IMR-90 (cell line): Measurements from ENCODE around the gene SLC45A2. TPM values are rescaled to one million over a fixed set of nuclear protein-coding genes. Genes with fewer than 3 reads are reported as not detected.

Experiments used
- ATAC-seq: fragments of 200-7000 bp; cut with Tn5 transposase; 2 replicates; pipeline ENCODE4 v1.9.1; 2020; ENCODE audit warnings: low read depth, mild to moderate bottlenecking, moderate library complexity
- BruUV-seq: library from RNA; stranded (reverse); fragments of 400-500 nt; replicated peaks from 2 replicates; lab custom pipeline; 2021; lab: Mats Ljungman, UMichigan
- CTCF ChIA-PET: fragments of 300-600 bp; formaldehyde crosslinking; extraction: SDS; loops from one replicate; lab custom pipeline; 2021; ENCODE audit warnings: antibody characterized with exemption; lab: Yijun Ruan, JAX
- POLR2A ChIA-PET: fragments of 300-600 bp; sonication (Branson Sonifier 250); formaldehyde crosslinking; loops from one replicate; lab custom pipeline; 2022; ENCODE audit warnings: antibody characterized with exemption; ENCODE audit not compliant: unreplicated experiment; lab: Charles Lee
- DNase-seq: peaks from one replicate; pipeline ENCODE4 v3.0.0; 2013
- H2AFZ ChIP-seq: replicated peaks from 2 replicates; pipeline ENCODE3; 2013; ENCODE audit warnings: low read length, mild to moderate bottlenecking; ENCODE audit not compliant: poor library complexity
- H2AK5ac ChIP-seq: 2 replicates; pipeline ENCODE4 v1.6.1; 2013; ENCODE audit warnings: low read depth, low read length, inconsistent platforms
- H2AK9ac ChIP-seq: replicated peaks from 2 replicates; pipeline ENCODE3; 2013; ENCODE audit warnings: mild to moderate bottlenecking, low read depth, low read length, moderate library complexity; ENCODE audit not compliant: poor library complexity
- H2BK120ac ChIP-seq: 2 replicates; pipeline ENCODE4 v1.6.1; 2013; ENCODE audit warnings: low read depth, low read length, inconsistent platforms
- H2BK15ac ChIP-seq: 3 replicates; pipeline ENCODE4 v1.6.1; 2013; ENCODE audit warnings: low read depth, low read length, inconsistent platforms
- H2BK20ac ChIP-seq: 2 replicates; pipeline ENCODE4 v1.6.1; 2013; ENCODE audit warnings: low read depth, mild to moderate bottlenecking, inconsistent platforms, low read length, moderate library complexity
- H2BK5ac ChIP-seq: 2 replicates; pipeline ENCODE4 v1.6.1; 2013; ENCODE audit warnings: mild to moderate bottlenecking, low read depth, low read length, inconsistent platforms; ENCODE audit not compliant: poor library complexity, severe bottlenecking
- H3K14ac ChIP-seq: replicated peaks from 2 replicates; pipeline ENCODE4 v1.6.1; 2013; ENCODE audit warnings: low read depth, low read length, inconsistent platforms
- H3K18ac ChIP-seq: 2 replicates; pipeline ENCODE4 v1.6.1; 2013; ENCODE audit warnings: low read depth, low read length, control low read depth
- H3K23ac ChIP-seq: 2 replicates; pipeline ENCODE4 v1.6.1; 2013; ENCODE audit warnings: low read depth, low read length, inconsistent platforms
- H3K27ac ChIP-seq: 2 replicates; pipeline ENCODE4 v1.5.1; 2013; ENCODE audit warnings: mild to moderate bottlenecking, control low read depth, low read length; ENCODE audit not compliant: insufficient read depth
- H3K27me3 ChIP-seq: 2 replicates; pipeline ENCODE4 v1.6.1; 2013; ENCODE audit warnings: low read length; ENCODE audit not compliant: control insufficient read depth, insufficient read depth
- H3K36me3 ChIP-seq: 2 replicates; pipeline ENCODE4 v1.6.1; 2013; ENCODE audit warnings: low read length, mixed read lengths; ENCODE audit not compliant: control insufficient read depth, insufficient read depth
- H3K4ac ChIP-seq: 2 replicates; pipeline ENCODE4 v1.6.1; 2013; ENCODE audit warnings: low read depth, low read length, inconsistent platforms
- H3K4me1 ChIP-seq: 2 replicates; pipeline ENCODE4 v1.6.1; 2013; ENCODE audit warnings: low read length, mixed read lengths; ENCODE audit not compliant: control insufficient read depth, insufficient read depth
- H3K4me2 ChIP-seq: 2 replicates; pipeline ENCODE4 v1.6.1; 2013; ENCODE audit warnings: low read depth, mild to moderate bottlenecking, control low read depth, low read length, moderate library complexity
- H3K4me3 ChIP-seq: 2 replicates; pipeline ENCODE4 v1.5.1; 2013; ENCODE audit warnings: low read depth, mild to moderate bottlenecking, control low read depth, low read length, moderate library complexity; ENCODE audit not compliant: insufficient read depth
- H3K56ac ChIP-seq: 2 replicates; pipeline ENCODE4 v1.6.1; 2013; ENCODE audit warnings: low read length, inconsistent platforms; ENCODE audit not compliant: insufficient read depth; ENCODE audit errors: extremely low read depth
- H3K79me1 ChIP-seq, 2 experiments: 2 replicates each; pipeline ENCODE4 v1.6.1; 2013; ENCODE audit warnings: low read length in 2 of 2, inconsistent platforms in 1 of 2, low read depth in 1 of 2
- H3K9ac ChIP-seq: 2 replicates; pipeline ENCODE4 v1.6.1; 2013; ENCODE audit warnings: low read depth, low read length, control low read depth
- H3K9me1 ChIP-seq: 2 replicates; pipeline ENCODE4 v1.6.1; 2013; ENCODE audit warnings: low read length, inconsistent platforms; ENCODE audit not compliant: insufficient read depth
- H3K9me3 ChIP-seq: 2 replicates; pipeline ENCODE4 v1.6.1; 2013; ENCODE audit warnings: low read length; ENCODE audit not compliant: control insufficient read depth, insufficient read depth
- H4K20me1 ChIP-seq: 2 replicates; pipeline ENCODE4 v1.6.1; 2013; ENCODE audit warnings: low read length, inconsistent platforms; ENCODE audit not compliant: insufficient read depth
- H4K5ac ChIP-seq: 2 replicates; pipeline ENCODE4 v1.6.1; 2013; ENCODE audit warnings: mild to moderate bottlenecking, low read depth, low read length, control low read depth
- H4K8ac ChIP-seq, 2 experiments: 2 replicates each; pipeline ENCODE4 v1.6.1; 2013; ENCODE audit warnings: low read depth in 2 of 2, low read length in 2 of 2, control low read depth in 1 of 2, inconsistent platforms in 1 of 2
- H4K91ac ChIP-seq: 2 replicates; pipeline ENCODE4 v1.6.1; 2013; ENCODE audit warnings: low read depth, low read length, inconsistent platforms; ENCODE audit not compliant: insufficient read depth
- BHLHE40 ChIP-seq: fragments of 150-350 bp; IDR thresholded peaks from 2 replicates; pipeline ENCODE4 v1.6.1; 2016; ENCODE audit warnings: mild to moderate bottlenecking, low read depth, low read length
- FOS ChIP-seq: fragments of 150-350 bp; IDR thresholded peaks from 2 replicates; pipeline ENCODE4 v1.6.1; 2016; ENCODE audit warnings: low read depth, low read length
- MAFK ChIP-seq: IDR thresholded peaks from 2 replicates; pipeline ENCODE4 v1.6.1; 2012; ENCODE audit warnings: low read depth, low read length, improper control_type of control experiment
- MAZ ChIP-seq: IDR thresholded peaks from 2 replicates; pipeline ENCODE4 v1.6.1; 2012; ENCODE audit warnings: low read depth, mild to moderate bottlenecking, low read length, improper control_type of control experiment, moderate library complexity, borderline replicate concordance
- NFE2L2 ChIP-seq: fragments of 150-350 bp; IDR thresholded peaks from 2 replicates; pipeline ENCODE4 v1.6.1; 2016; ENCODE audit warnings: low read depth, mild to moderate bottlenecking, low read length
- RAD21 ChIP-seq: IDR thresholded peaks from 2 replicates; pipeline ENCODE4 v1.6.1; 2012; ENCODE audit warnings: low read length, improper control_type of control experiment
- WGBS, 2 experiments: methylation state at CpG; one replicate each; pipeline versions ENCODE4 v1.1.5 to v1.1.7; 2013; ENCODE audit warnings: missing lambda C conversion rate in 2 of 2; ENCODE audit not compliant: insufficient read length in 1 of 2; ENCODE audit errors: extremely low coverage in 2 of 2; 5-methylcytosine and 5-hydroxymethylcytosine counted together
- dilution Hi-C: fragments of 300-500 bp; cut with HindIII; formaldehyde crosslinking; loops from one replicate; pipeline ENCODE4 v1.14.3; 2018; ENCODE audit warnings: low sequenced_read_pairs; ENCODE audit not compliant: unreplicated experiment
- in situ Hi-C: fragments of 300-500 bp; cut with MboI; formaldehyde crosslinking; loops from 3 replicates; pipeline ENCODE4 v1.14.3; 2019; ENCODE audit warnings: low sequenced_read_pairs, inconsistent platforms, mixed read lengths
- intact Hi-C: fragments of 100-400 bp; cut with micrococcal nuclease; formaldehyde crosslinking; loops from 2 replicates; pipeline ENCODE4 v1.10.0; 2022
- polyA plus RNA-seq, 3 experiments: library from polyadenylated mRNA; depleted of rRNA; stranded (reverse); fragments of >200 nt; gene quantifications; 2 replicates each; pipeline ENCODE4 v1.2.3, GENCODE V29; 2012; ENCODE audit warnings: low replicate concordance in 1 of 3
- total RNA-seq: library from RNA; depleted of rRNA; stranded (reverse); fragments of >200 nt; gene quantifications from 2 replicates; pipeline ENCODE4 v1.2.3, GENCODE V29; 2012

Gene SLC45A2
- total and polyA plus RNA-seq, 2 of the 4 experiments (the other 2 are of a cell fraction), result 0.07 TPM; not detected in 1

DNA sequence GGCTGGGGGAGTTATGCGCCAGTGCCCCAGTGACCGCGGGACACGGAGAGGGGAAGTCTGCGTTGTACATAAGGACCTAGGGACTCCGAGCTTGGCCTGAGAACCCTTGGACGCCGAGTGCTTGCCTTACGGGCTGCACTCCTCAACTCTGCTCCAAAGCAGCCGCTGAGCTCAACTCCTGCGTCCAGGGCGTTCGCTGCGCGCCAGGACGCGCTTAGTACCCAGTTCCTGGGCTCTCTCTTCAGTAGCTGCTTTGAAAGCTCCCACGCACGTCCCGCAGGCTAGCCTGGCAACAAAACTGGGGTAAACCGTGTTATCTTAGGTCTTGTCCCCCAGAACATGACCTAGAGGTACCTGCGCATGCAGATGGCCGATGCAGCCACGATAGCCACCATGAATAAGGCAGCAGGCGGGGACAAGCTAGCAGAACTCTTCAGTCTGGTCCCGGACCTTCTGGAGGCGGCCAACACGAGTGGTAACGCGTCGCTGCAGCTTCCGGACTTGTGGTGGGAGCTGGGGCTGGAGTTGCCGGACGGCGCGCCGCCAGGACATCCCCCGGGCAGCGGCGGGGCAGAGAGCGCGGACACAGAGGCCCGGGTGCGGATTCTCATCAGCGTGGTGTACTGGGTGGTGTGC lies 48.0 kb downstream of the SLC45A2 start, which contains the start of gene RXFP3:
RXFP3 (plus strand) TSS at position 6 of the 636 bp plus-strand sequence; CDS start at position 361, 355 bp downstream.
- Histone ChIP-seq H3K9ac (no peak within 1 kb of the TSS), H3K9me1 (no peaks in the 10 kb centered on the region), H4K20me1 (no peaks in the 10 kb centered on the region; the same call in 1 of the 2 replicates), H3K9me3 (peaks cover 5% of the 10 kb centered on the region; the same call in 1 of the 2 replicates), H3K27ac (no peak within 1 kb of the TSS), H2BK20ac (no peak within 1 kb of the TSS), H3K56ac (no peak within 1 kb of the TSS), H3K36me3 (no peaks in the 10 kb centered on the region), H4K5ac (no peak within 1 kb of the TSS), H2BK5ac (no peak within 1 kb of the TSS), H2AK5ac (no peak within 1 kb of the TSS), H3K23ac (peak within 1 kb of the TSS; percentile 7; the same call in 1 of the 2 replicates), H3K4me2 (peak within 1 kb of the TSS; percentile 100), H3K18ac (no peak within 1 kb of the TSS), H4K8ac (no peak within 1 kb of the TSS), H3K27me3 (peaks cover 48% of the 10 kb centered on the region), H2AK9ac (peak within 1 kb of the TSS; percentile 81), H3K14ac (no peak within 1 kb of the TSS), H2BK15ac (no peak within 1 kb of the TSS), H2AFZ (peak within 1 kb of the TSS; percentile 89), H3K79me1 (no peaks in the 10 kb centered on the region), H3K4ac (no peak within 1 kb of the TSS), H2BK120ac (no peak within 1 kb of the TSS), H3K4me3 (peak within 1 kb of the TSS; percentile 56), H4K91ac (no peak within 1 kb of the TSS), H3K4me1 (no peaks in the 10 kb centered on the region)
- intact Hi-C loops, result loop anchor here (10.0 kb wide), 1 partner anchor 322 kb away; no protein-coding TSS in a partner anchor
- DNase-seq, result peak; percentile 23
- no TSS peak for BruUV-seq
- in situ Hi-C loops, result no loop called here
- no peak for TF ChIP-seq MAFK
- TF ChIP-seq MAZ, result no peak
- TF ChIP-seq BHLHE40, result no peak
- TF ChIP-seq NFE2L2, result no peak
- no peak for TF ChIP-seq RAD21
- no peak for TF ChIP-seq FOS
- POLR2A ChIA-PET, result no interaction called here
- peak; percentile 72 for ATAC-seq
- CTCF ChIA-PET, result interaction anchor here (0.6 kb wide), 1 partner anchor 468 kb away, joined by 3 read pairs; no protein-coding TSS in a partner anchor
- dilution Hi-C loops, result no loop called here
- WGBS, 2 experiments, result 6% methylated on average over 18 of the region's 45 CpGs; no CpG with 5 or more reads in 1 of the 2 experiments
